GM23248 (cell line): ENCODE measurements around the gene TFIP11. TPM values are rescaled to one million over a fixed set of nuclear protein-coding genes. Genes with fewer than 3 reads are reported as not detected.

Source experiments
- DNase-seq: peaks from one replicate; pipeline ENCODE4 v3.0.0-alpha.2; 2015
- H2AFZ ChIP-seq: fragments of 200-600 bp; sonication (generic); 2 replicates; pipeline ENCODE4 v1.6.1; 2016; ENCODE audit warnings: antibody characterized with exemption
- H3F3A ChIP-seq: fragments of 200-600 bp; sonication (generic); 2 replicates; pipeline ENCODE4 v1.6.1; 2016; ENCODE audit warnings: mild to moderate bottlenecking, antibody characterized with exemption, mixed run types; ENCODE audit not compliant: insufficient read depth
- H3K27ac ChIP-seq: fragments of 200-600 bp; sonication (generic); 2 replicates; pipeline ENCODE4 v1.5.1; 2016; ENCODE audit warnings: mild to moderate bottlenecking
- H3K27me3 ChIP-seq: fragments of 200-600 bp; sonication (generic); replicated peaks from 2 replicates; pipeline ENCODE4 v1.6.1; 2016; ENCODE audit warnings: mild to moderate bottlenecking; ENCODE audit not compliant: insufficient read depth
- H3K36me3 ChIP-seq: fragments of 200-600 bp; sonication (generic); 2 replicates; pipeline ENCODE4 v1.6.1; 2016; ENCODE audit warnings: low read depth, mild to moderate bottlenecking
- H3K4me1 ChIP-seq: fragments of 200-600 bp; sonication (generic); 2 replicates; pipeline ENCODE4 v1.6.1; 2016; ENCODE audit warnings: mild to moderate bottlenecking; ENCODE audit not compliant: insufficient read depth
- H3K4me2 ChIP-seq: fragments of 200-600 bp; sonication (generic); one replicate; pipeline ENCODE4 v1.6.1; 2016; ENCODE audit warnings: mild to moderate bottlenecking; ENCODE audit not compliant: unreplicated experiment
- H3K4me3 ChIP-seq: fragments of 200-600 bp; sonication (generic); 2 replicates; pipeline ENCODE4 v1.5.1; 2016; ENCODE audit warnings: mild to moderate bottlenecking
- H3K79me2 ChIP-seq: fragments of 200-600 bp; sonication (generic); 2 replicates; pipeline ENCODE4 v1.6.1; 2016; ENCODE audit warnings: mild to moderate bottlenecking; ENCODE audit not compliant: insufficient read depth
- H3K9ac ChIP-seq: fragments of 200-600 bp; sonication (generic); 2 replicates; pipeline ENCODE4 v1.6.1; 2016; ENCODE audit warnings: mild to moderate bottlenecking
- H3K9me2 ChIP-seq: fragments of 200-600 bp; sonication (generic); 2 replicates; pipeline ENCODE4 v1.6.1; 2016; ENCODE audit warnings: mixed run types, mild to moderate bottlenecking, moderate library complexity; ENCODE audit not compliant: insufficient read depth
- H3K9me3 ChIP-seq: fragments of 200-600 bp; sonication (generic); one replicate; pipeline ENCODE4 v1.6.1; 2017; ENCODE audit warnings: low read depth
- H4K20me1 ChIP-seq: fragments of 200-600 bp; sonication (generic); 2 replicates; pipeline ENCODE4 v1.6.0; 2016; ENCODE audit not compliant: insufficient read depth
- EZH2 ChIP-seq: fragments of 200-600 bp; sonication (generic); IDR thresholded peaks from 2 replicates; pipeline ENCODE4 v1.6.1; 2018; ENCODE audit warnings: antibody characterized with exemption, mild to moderate bottlenecking; ENCODE audit not compliant: insufficient read depth, poor library complexity, severe bottlenecking
- EZH2phosphoT487 ChIP-seq: fragments of 200-600 bp; sonication (generic); IDR thresholded peaks from 2 replicates; pipeline ENCODE4 v1.6.1; 2018; ENCODE audit warnings: antibody characterized with exemption, moderate library complexity, mild to moderate bottlenecking, low read depth; ENCODE audit not compliant: insufficient read depth
- WGBS, 2 experiments: methylation state at CpG; one replicate each; pipeline ENCODE4 v1.1.6; 2015 to 2017; ENCODE audit warnings: low lambda C conversion rate in 2 of 2, low coverage in 1 of 2; ENCODE audit errors: missing lambda C conversion rate in 2 of 2; 5-methylcytosine and 5-hydroxymethylcytosine counted together
- in situ Hi-C: fragments of 300-500 bp; cut with MboI; formaldehyde crosslinking; loops from 2 replicates; pipeline ENCODE4 v1.15.0; 2020
- polyA plus RNA-seq: library from polyadenylated mRNA; unstranded; fragments of >200 nt; fragmentation: Nextera tagmentation; extraction: Ambion mirVana; gene quantifications from 2 replicates; pipeline ENCODE4 v1.2.1, GENCODE V29; 2016
- total RNA-seq: library from RNA; depleted of rRNA; stranded (reverse); fragments of >200 nt; shearing (Covaris generic); gene quantifications from 2 replicates; pipeline ENCODE4 v1.2.3, GENCODE V29; 2014

Gene TFIP11
- total and polyA plus RNA-seq, 2 experiments from 2014 or later: 23.1 to 41.9 TPM

GRCh38 chr22:26494506-26494905, 17.8 kb downstream of the TFIP11 start:
- no peak overlapping the region for H3K4me3 ChIP-seq
- H3K9ac ChIP-seq: no peak overlapping the region
- peaks cover 2% of the 10 kb centered on the region for H3K79me2 ChIP-seq
- peaks cover 51% of the 10 kb centered on the region for H3K36me3 ChIP-seq
- H2AFZ ChIP-seq: no peak overlapping the region
- no peaks in the 10 kb centered on the region for H3K9me2 ChIP-seq
- no peak overlapping the region for H3K4me2 ChIP-seq
- TF ChIP-seq EZH2phosphoT487 (no peak), EZH2 (no peak)
- in situ Hi-C loops: no loop called here
- H3K27ac ChIP-seq: no peak overlapping the region
- no peaks in the 10 kb centered on the region for H3K4me1 ChIP-seq
- no peaks in the 10 kb centered on the region for H3K9me3 ChIP-seq
- H4K20me1 ChIP-seq: no peaks in the 10 kb centered on the region
- no peak for DNase-seq
- H3K27me3 ChIP-seq: no peaks in the 10 kb centered on the region
- H3F3A ChIP-seq: no peaks in the 10 kb centered on the region

GRCh38 chr22:26492220-26492619, 20.1 kb downstream of the TFIP11 start:
- peaks cover 35% of the 10 kb centered on the region for H3K36me3 ChIP-seq
- WGBS, 2 experiments: 95 to 96% methylated on average over 9 of the region's 9 CpGs
- no peak for DNase-seq
- H3K9me2 ChIP-seq: no peaks in the 10 kb centered on the region
- no peak overlapping the region for H3K9ac ChIP-seq
- H2AFZ ChIP-seq: no peak overlapping the region
- H3K27ac ChIP-seq: no peak overlapping the region
- no peaks in the 10 kb centered on the region for H3K27me3 ChIP-seq
- TF ChIP-seq EZH2: no peak
- H3K4me3 ChIP-seq: no peak overlapping the region
- H3K9me3 ChIP-seq: no peaks in the 10 kb centered on the region
- H3K4me2 ChIP-seq: no peak overlapping the region
- in situ Hi-C loops: no loop called here
- H3K4me1 ChIP-seq: no peaks in the 10 kb centered on the region
- no peaks in the 10 kb centered on the region for H3F3A ChIP-seq
- no peaks in the 10 kb centered on the region for H4K20me1 ChIP-seq
- no peaks in the 10 kb centered on the region; the same call in 1 of the 2 replicates for H3K79me2 ChIP-seq

GRCh38 chr22:26489447-26490036, 22.7 kb downstream of the TFIP11 start:
- no peak overlapping the region for H3K27ac ChIP-seq
- H4K20me1 ChIP-seq: no peaks in the 10 kb centered on the region
- no peak overlapping the region for H3K9ac ChIP-seq
- peaks cover 8% of the 10 kb centered on the region for H3K4me1 ChIP-seq
- no peak for DNase-seq
- no peak overlapping the region for H3K4me3 ChIP-seq
- H3K4me2 ChIP-seq: no peak overlapping the region
- no peaks in the 10 kb centered on the region for H3K9me3 ChIP-seq
- 88 to 89% methylated on average over 4 of the region's 4 CpGs for WGBS, 2 experiments
- H3K27me3 ChIP-seq: no peaks in the 10 kb centered on the region
- no peaks in the 10 kb centered on the region for H3K9me2 ChIP-seq
- TF ChIP-seq EZH2: no peak
- H3F3A ChIP-seq: no peaks in the 10 kb centered on the region; the same call in 1 of the 2 replicates
- in situ Hi-C loops: no loop called here
- peaks cover 19% of the 10 kb centered on the region for H3K79me2 ChIP-seq
- H3K36me3 ChIP-seq: peaks cover 25% of the 10 kb centered on the region
- no peak overlapping the region for H2AFZ ChIP-seq

GRCh38 chr22:26487996-26488395, 24.3 kb downstream of the TFIP11 start:
- Histone ChIP-seq H2AFZ (no peak overlapping the region), H3K4me2 (no peak overlapping the region), H3K9ac (no peak overlapping the region), H3K4me1 (peaks cover 13% of the 10 kb centered on the region), H3K9me3 (no peaks in the 10 kb centered on the region), H3K27me3 (no peaks in the 10 kb centered on the region), H3F3A (no peaks in the 10 kb centered on the region; the same call in 1 of the 2 replicates), H3K36me3 (peaks cover 22% of the 10 kb centered on the region), H3K9me2 (no peaks in the 10 kb centered on the region), H3K79me2 (peaks cover 29% of the 10 kb centered on the region), H4K20me1 (no peaks in the 10 kb centered on the region), H3K4me3 (no peak overlapping the region), H3K27ac (no peak overlapping the region)
- WGBS, 2 experiments: 48 to 53% methylated on average over 3 of the region's 3 CpGs
- TF ChIP-seq EZH2phosphoT487: no peak
- no peak for TF ChIP-seq EZH2
- in situ Hi-C loops: no loop called here
- no peak for DNase-seq

GRCh38 chr22:26486394-26486793, 25.9 kb downstream of the TFIP11 start:
- in situ Hi-C loops: no loop called here
- Histone ChIP-seq H3K9me3 (no peaks in the 10 kb centered on the region), H3K27me3 (no peaks in the 10 kb centered on the region), H2AFZ (no peak overlapping the region), H3K4me3 (no peak overlapping the region), H3K27ac (no peak overlapping the region), H3F3A (no peaks in the 10 kb centered on the region; the same call in 1 of the 2 replicates), H3K4me1 (peaks cover 20% of the 10 kb centered on the region), H3K9ac (no peak overlapping the region), H3K79me2 (peaks cover 45% of the 10 kb centered on the region), H3K9me2 (no peaks in the 10 kb centered on the region), H3K4me2 (no peak overlapping the region), H4K20me1 (no peaks in the 10 kb centered on the region), H3K36me3 (peaks cover 8% of the 10 kb centered on the region)
- WGBS, 2 experiments: 90 to 93% methylated on average over 5 of the region's 5 CpGs
- no peak for DNase-seq
- TF ChIP-seq EZH2: no peak
- no peak for TF ChIP-seq EZH2phosphoT487
